Neural cell (in vitro differentiated cells): ENCODE results near the gene ZDBF2. TPM values are rescaled to one million over a fixed set of nuclear protein-coding genes. Genes with fewer than 3 reads are reported as not detected.
A peak's percentile ranks its signal among the peaks of the same experiment; 100 is the strongest.
"Not testable (repeated sequence)": the region's sequence is repeated elsewhere in the genome, so short reads cannot be mapped to it uniquely, and the experiment has no call there.

ENCODE experiments used
- H2AFZ ChIP-seq: fragments of 200-600, 300-800 bp; sonication (generic), shearing (Covaris generic); 2 replicates; pipeline ENCODE4 v1.6.0; 2014; ENCODE audit warnings: low read depth, mild to moderate bottlenecking, antibody characterized with exemption, low read length, moderate library complexity
- H3F3A ChIP-seq: fragments of 200-600 bp; shearing (Covaris generic); 2 replicates; pipeline ENCODE4 v1.6.1; 2016; ENCODE audit warnings: mild to moderate bottlenecking, moderate library complexity, mixed read lengths, antibody characterized with exemption, low read length; ENCODE audit not compliant: insufficient read depth, poor library complexity, severe bottlenecking
- H3K27ac ChIP-seq: fragments of 200-600, 300-800 bp; sonication (generic), shearing (Covaris generic); 2 replicates; pipeline ENCODE4 v1.5.1; 2014; ENCODE audit warnings: mild to moderate bottlenecking, low read length, moderate library complexity
- H3K27me3 ChIP-seq: fragments of 300-800, 200-600 bp; sonication (generic), shearing (Covaris generic); 2 replicates; pipeline ENCODE4 v1.6.0; 2014; ENCODE audit warnings: mild to moderate bottlenecking, low read depth, low read length, moderate library complexity; ENCODE audit not compliant: insufficient read depth
- H3K36me3 ChIP-seq: fragments of 300-800, 200-600 bp; sonication (generic), shearing (Covaris generic); 2 replicates; pipeline ENCODE4 v1.5.1; 2014; ENCODE audit warnings: mild to moderate bottlenecking, antibody characterized with exemption, low read length, moderate library complexity; ENCODE audit not compliant: insufficient read depth
- H3K4me2 ChIP-seq: fragments of 300-800, 200-600 bp; sonication (generic), shearing (Covaris generic); 2 replicates; pipeline ENCODE4 v1.6.0; 2014; ENCODE audit warnings: mild to moderate bottlenecking, low read length
- H3K4me3 ChIP-seq: fragments of 300-800, 200-600 bp; sonication (generic), shearing (Covaris generic); 2 replicates; pipeline ENCODE4 v1.5.1; 2014; ENCODE audit warnings: mild to moderate bottlenecking, low read length, moderate library complexity
- H3K79me2 ChIP-seq: fragments of 200-600 bp; shearing (Covaris generic); replicated peaks from 2 replicates; pipeline ENCODE4 v1.6.0; 2014; ENCODE audit warnings: mild to moderate bottlenecking, low read length, moderate library complexity; ENCODE audit not compliant: insufficient read depth
- H3K9ac ChIP-seq: fragments of 300-800, 200-600 bp; sonication (generic), shearing (Covaris generic); 2 replicates; pipeline ENCODE4 v1.6.1; 2016; ENCODE audit warnings: mild to moderate bottlenecking, low read length, mixed read lengths
- H3K9me2 ChIP-seq: fragments of 200-600 bp; shearing (Covaris generic); 2 replicates; pipeline ENCODE4 v1.6.1; 2016; ENCODE audit warnings: mild to moderate bottlenecking, low read length, mixed read lengths; ENCODE audit not compliant: insufficient read depth
- H3K9me3 ChIP-seq: fragments of 200-600, 300-800 bp; sonication (generic), shearing (Covaris generic); 2 replicates; pipeline ENCODE4 v1.6.1; 2016; ENCODE audit warnings: mild to moderate bottlenecking, mixed run types, low read length, moderate library complexity, mixed read lengths
- H4K20me1 ChIP-seq: fragments of 200-600 bp; shearing (Covaris generic); 2 replicates; pipeline ENCODE4 v1.6.1; 2016; ENCODE audit warnings: mild to moderate bottlenecking, mixed run types; ENCODE audit not compliant: insufficient read depth
- EP300 ChIP-seq: fragments of 450-650 bp; conservative IDR thresholded peaks from 2 replicates; pipeline ENCODE4 v1.6.1; 2014; ENCODE audit warnings: antibody characterized with exemption, mild to moderate bottlenecking, moderate library complexity; ENCODE audit not compliant: poor library complexity, severe bottlenecking
- EZH2 ChIP-seq: fragments of 200-600, 300-800 bp; shearing (Covaris generic), sonication (generic); IDR thresholded peaks from 2 replicates; pipeline ENCODE4 v1.6.1; 2014; ENCODE audit warnings: antibody characterized with exemption, low read length, borderline replicate concordance, mild to moderate bottlenecking; ENCODE audit not compliant: insufficient read depth, poor library complexity, severe bottlenecking
- MXI1 ChIP-seq: fragments of 450-650 bp; conservative IDR thresholded peaks from 2 replicates; pipeline ENCODE4 v1.6.1; 2014; ENCODE audit warnings: antibody characterized with exemption, mild to moderate bottlenecking; ENCODE audit not compliant: poor library complexity, severe bottlenecking
- POLR2AphosphoS5 ChIP-seq: IDR thresholded peaks from 2 replicates; pipeline ENCODE4 v1.6.1; 2012
- RAD21 ChIP-seq: fragments of 450-650 bp; conservative IDR thresholded peaks from 2 replicates; pipeline ENCODE4 v1.6.1; 2014; ENCODE audit warnings: antibody characterized with exemption, mild to moderate bottlenecking, moderate library complexity
- SMC3 ChIP-seq: fragments of 450-650 bp; conservative IDR thresholded peaks from 2 replicates; pipeline ENCODE4 v1.6.1; 2014; ENCODE audit warnings: antibody characterized with exemption, mild to moderate bottlenecking, moderate library complexity; ENCODE audit not compliant: poor library complexity
- TAF1 ChIP-seq: IDR thresholded peaks from 2 replicates; pipeline ENCODE4 v1.6.1; 2012; ENCODE audit warnings: low read depth
- polyA minus RNA-seq: library from RNA; depleted of rRNA, polyadenylated mRNA; stranded (reverse); fragments of >200 nt; gene quantifications from 2 replicates; pipeline ENCODE4 v1.2.3, GENCODE V29; 2014
- polyA plus RNA-seq: library from polyadenylated mRNA; depleted of rRNA; stranded (reverse); fragments of >200 nt; gene quantifications from 2 replicates; pipeline ENCODE4 v1.2.3, GENCODE V29; 2014
- TF ChIP-seq, protein P1 (sequence below): fragments of 450-650 bp; IDR thresholded peaks from 2 replicates; pipeline ENCODE4 v1.5.1; 2014; ENCODE audit warnings: antibody characterized with exemption, mild to moderate bottlenecking, moderate library complexity; ENCODE audit not compliant: poor library complexity, severe bottlenecking
- TF ChIP-seq, protein P2 (sequence below): IDR thresholded peaks from 2 replicates; pipeline ENCODE4 v1.6.1; 2012; ENCODE audit warnings: borderline replicate concordance

The ZDBF2 gene
- polyA plus RNA-seq (21.9 and 23.4 TPM in 2 replicates), polyA minus RNA-seq (67.9 and 78.0 TPM in 2 replicates)

DNA sequence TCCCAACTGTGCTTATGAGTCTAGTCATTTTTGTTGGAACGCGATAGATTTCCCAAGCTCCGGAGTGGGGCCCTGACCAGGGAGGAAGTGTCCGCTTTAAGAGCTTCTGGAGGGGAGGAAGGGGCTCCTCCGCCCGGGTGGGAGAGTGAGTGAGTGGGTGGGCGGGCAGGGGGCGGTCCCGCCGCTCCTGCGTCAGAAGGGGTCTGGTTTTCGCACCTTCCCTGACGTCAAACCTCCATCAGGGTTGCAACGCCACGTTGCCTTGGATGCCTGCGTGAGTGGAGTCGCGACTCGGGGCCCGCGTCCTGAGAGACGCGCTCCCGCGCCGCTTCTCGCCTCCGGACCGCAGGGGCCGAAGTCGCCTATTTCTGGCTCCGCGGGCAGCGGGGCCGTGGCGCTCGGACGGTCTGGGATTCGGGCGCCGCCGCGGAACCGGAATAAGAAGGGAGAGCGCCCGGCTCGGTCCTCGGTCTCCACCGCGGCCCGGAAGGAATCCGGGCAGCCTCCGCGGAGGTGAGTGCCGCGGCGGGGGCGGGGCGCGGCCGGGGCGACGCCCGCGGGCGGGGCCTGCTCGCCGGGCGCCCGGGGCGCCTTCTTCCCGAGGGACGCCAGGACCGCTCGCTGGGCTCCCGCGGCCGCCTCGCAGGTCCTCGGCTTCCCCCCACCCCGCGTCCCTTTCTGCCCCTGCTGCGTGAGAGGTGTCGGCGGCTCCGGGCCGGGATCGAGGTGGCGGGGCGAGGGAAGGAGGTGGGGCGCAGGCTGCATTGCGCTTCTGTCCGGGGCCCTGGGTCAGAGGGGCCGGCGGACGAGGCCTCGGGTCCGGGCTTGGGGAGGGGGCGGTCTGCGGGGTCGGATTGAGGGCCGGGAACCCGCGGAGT, at the start of gene ZDBF2:
Gene ZDBF2, plus strand, starts transcription at position 230 of the 878 bp plus-strand sequence. CDS start 7,187 bp downstream, outside the sequence.
- peak within 1 kb of the TSS; percentile 25 for H2AFZ ChIP-seq
- TF ChIP-seq, protein P1, sequence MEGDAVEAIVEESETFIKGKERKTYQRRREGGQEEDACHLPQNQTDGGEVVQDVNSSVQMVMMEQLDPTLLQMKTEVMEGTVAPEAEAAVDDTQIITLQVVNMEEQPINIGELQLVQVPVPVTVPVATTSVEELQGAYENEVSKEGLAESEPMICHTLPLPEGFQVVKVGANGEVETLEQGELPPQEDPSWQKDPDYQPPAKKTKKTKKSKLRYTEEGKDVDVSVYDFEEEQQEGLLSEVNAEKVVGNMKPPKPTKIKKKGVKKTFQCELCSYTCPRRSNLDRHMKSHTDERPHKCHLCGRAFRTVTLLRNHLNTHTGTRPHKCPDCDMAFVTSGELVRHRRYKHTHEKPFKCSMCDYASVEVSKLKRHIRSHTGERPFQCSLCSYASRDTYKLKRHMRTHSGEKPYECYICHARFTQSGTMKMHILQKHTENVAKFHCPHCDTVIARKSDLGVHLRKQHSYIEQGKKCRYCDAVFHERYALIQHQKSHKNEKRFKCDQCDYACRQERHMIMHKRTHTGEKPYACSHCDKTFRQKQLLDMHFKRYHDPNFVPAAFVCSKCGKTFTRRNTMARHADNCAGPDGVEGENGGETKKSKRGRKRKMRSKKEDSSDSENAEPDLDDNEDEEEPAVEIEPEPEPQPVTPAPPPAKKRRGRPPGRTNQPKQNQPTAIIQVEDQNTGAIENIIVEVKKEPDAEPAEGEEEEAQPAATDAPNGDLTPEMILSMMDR = no peak
- peak; percentile 49 for TF ChIP-seq TAF1
- peak; percentile 70 for TF ChIP-seq MXI1
- peak; percentile 78 for TF ChIP-seq POLR2AphosphoS5
- TF ChIP-seq, protein P2, sequence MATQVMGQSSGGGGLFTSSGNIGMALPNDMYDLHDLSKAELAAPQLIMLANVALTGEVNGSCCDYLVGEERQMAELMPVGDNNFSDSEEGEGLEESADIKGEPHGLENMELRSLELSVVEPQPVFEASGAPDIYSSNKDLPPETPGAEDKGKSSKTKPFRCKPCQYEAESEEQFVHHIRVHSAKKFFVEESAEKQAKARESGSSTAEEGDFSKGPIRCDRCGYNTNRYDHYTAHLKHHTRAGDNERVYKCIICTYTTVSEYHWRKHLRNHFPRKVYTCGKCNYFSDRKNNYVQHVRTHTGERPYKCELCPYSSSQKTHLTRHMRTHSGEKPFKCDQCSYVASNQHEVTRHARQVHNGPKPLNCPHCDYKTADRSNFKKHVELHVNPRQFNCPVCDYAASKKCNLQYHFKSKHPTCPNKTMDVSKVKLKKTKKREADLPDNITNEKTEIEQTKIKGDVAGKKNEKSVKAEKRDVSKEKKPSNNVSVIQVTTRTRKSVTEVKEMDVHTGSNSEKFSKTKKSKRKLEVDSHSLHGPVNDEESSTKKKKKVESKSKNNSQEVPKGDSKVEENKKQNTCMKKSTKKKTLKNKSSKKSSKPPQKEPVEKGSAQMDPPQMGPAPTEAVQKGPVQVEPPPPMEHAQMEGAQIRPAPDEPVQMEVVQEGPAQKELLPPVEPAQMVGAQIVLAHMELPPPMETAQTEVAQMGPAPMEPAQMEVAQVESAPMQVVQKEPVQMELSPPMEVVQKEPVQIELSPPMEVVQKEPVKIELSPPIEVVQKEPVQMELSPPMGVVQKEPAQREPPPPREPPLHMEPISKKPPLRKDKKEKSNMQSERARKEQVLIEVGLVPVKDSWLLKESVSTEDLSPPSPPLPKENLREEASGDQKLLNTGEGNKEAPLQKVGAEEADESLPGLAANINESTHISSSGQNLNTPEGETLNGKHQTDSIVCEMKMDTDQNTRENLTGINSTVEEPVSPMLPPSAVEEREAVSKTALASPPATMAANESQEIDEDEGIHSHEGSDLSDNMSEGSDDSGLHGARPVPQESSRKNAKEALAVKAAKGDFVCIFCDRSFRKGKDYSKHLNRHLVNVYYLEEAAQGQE = no peak
- TF ChIP-seq EZH2 = no peak
- TF ChIP-seq RAD21 = no peak
- peak; percentile 54 for TF ChIP-seq EP300
- peak; percentile 31 for TF ChIP-seq SMC3
- peak within 1 kb of the TSS; percentile 73 for H3K27ac ChIP-seq
- peak within 1 kb of the TSS; percentile 78 for H3K4me3 ChIP-seq
- peaks cover 76% of the 10 kb centered on the region for H3K27me3 ChIP-seq
- no peaks in the 10 kb centered on the region for H3K36me3 ChIP-seq
- peak within 1 kb of the TSS; percentile 55 for H3K4me2 ChIP-seq
- H3K9me2 ChIP-seq = no peaks in the 10 kb centered on the region
- peaks cover 27% of the 10 kb centered on the region for H3K79me2 ChIP-seq
- H3F3A ChIP-seq = no peaks in the 10 kb centered on the region
- no peaks in the 10 kb centered on the region for H3K9me3 ChIP-seq
- peak within 1 kb of the TSS; percentile 80 for H3K9ac ChIP-seq
- no peaks in the 10 kb centered on the region for H4K20me1 ChIP-seq

DNA sequence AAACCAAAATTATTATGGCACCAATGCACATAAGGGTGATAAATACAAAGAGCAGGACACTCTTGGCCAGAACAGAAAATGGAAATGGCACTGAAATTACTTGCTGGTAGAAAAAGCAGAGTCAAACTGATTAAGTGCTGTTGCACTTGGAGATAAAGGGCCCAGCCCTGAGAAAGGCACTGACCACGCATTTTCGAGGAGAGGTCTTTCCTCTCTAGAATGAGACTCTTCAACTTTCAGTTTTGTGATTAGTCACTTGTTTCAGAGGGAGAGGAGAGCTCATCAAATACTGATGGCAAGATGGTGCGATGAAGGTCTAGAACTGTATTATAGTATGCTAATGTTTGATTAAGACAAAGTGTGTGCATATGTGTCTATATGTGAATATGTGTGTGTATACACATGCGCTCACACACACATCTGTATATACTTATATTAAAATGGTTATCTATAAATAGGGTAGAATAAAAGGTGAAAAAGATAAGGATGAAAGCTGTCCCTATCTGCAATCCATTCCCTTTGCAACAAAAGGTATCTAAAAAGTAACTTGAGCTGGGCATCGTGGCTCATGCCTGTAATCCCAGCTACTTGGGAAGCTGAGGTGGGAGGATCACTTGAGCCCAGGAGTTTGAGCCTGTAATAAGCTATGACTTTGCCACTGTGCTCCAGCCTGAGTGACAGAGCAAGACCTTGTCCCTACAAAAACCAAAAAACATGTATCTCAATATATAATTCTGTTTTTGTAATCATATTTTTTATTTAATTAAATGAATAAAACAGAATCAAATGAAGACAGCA, 48.8 kb upstream of the ZDBF2 start:
- TF ChIP-seq, protein P1 = no peak
- TF ChIP-seq POLR2AphosphoS5 (no peak), SMC3 (no peak)
- no peak overlapping the region for H3K9ac ChIP-seq
- H3K4me3 ChIP-seq = no peak overlapping the region
- H3K9me2 ChIP-seq = no peaks in the 10 kb centered on the region
- no peak overlapping the region for H2AFZ ChIP-seq
- no peaks in the 10 kb centered on the region for H4K20me1 ChIP-seq
- no peak overlapping the region for H3K27ac ChIP-seq
- no peaks in the 10 kb centered on the region for H3K27me3 ChIP-seq
- no peaks in the 10 kb centered on the region for H3K79me2 ChIP-seq
- H3F3A ChIP-seq = no peaks in the 10 kb centered on the region
- H3K4me2 ChIP-seq = no peak overlapping the region
- H3K36me3 ChIP-seq = no peaks in the 10 kb centered on the region
- H3K9me3 ChIP-seq = peaks cover 4% of the 10 kb centered on the region

DNA sequence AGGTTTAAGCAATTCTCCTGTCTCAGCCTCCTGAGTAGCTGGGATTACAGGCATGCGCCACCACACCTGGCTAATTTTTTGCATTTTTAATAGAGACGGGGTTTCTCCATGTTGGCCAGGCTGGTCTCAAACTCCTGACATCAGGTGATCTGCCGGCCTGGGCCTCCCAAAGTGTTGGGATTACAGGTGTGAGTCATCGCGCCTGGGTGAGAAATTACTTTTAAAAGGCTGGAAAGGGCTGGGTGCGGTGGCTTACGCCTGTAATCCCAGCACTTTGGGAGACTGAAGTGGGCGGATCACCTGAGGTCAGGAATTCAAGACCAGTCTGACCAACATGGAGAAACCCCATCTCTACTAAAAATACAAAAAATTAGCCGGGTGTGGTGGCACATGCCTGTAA, 45.8 kb upstream of the ZDBF2 start:
- not testable (repeated sequence) for H3F3A ChIP-seq, H4K20me1 ChIP-seq, H3K36me3 ChIP-seq, H3K9me2 ChIP-seq, H2AFZ ChIP-seq, H3K9ac ChIP-seq, H3K79me2 ChIP-seq, H3K9me3 ChIP-seq, H3K27ac ChIP-seq, H3K4me3 ChIP-seq, H3K4me2 ChIP-seq, H3K27me3 ChIP-seq
